Body of pancreas (tissue), 4 donors: Measurements from ENCODE around the gene RBMS2.

Experiments used
- POLR2A ChIP-seq, 3 donors: fragments of 450-650 bp; IDR thresholded peaks; one replicate each; pipeline ENCODE4 v1.6.1; 2016; ENCODE audit warnings: antibody characterized with exemption in 3 of 3, mild to moderate bottlenecking in 2 of 3
- TF ChIP-seq, protein P1 (sequence below), 7 experiments: fragments of 450-650 bp in 4 of 7; fragments of 200-600 bp in 3 of 7; sonication (generic) in 3 of 7; IDR thresholded peaks; one replicate each; pipeline ENCODE4 v1.5.1; 2016 to 2019; ENCODE audit warnings: antibody characterized with exemption in 7 of 7

DNA sequence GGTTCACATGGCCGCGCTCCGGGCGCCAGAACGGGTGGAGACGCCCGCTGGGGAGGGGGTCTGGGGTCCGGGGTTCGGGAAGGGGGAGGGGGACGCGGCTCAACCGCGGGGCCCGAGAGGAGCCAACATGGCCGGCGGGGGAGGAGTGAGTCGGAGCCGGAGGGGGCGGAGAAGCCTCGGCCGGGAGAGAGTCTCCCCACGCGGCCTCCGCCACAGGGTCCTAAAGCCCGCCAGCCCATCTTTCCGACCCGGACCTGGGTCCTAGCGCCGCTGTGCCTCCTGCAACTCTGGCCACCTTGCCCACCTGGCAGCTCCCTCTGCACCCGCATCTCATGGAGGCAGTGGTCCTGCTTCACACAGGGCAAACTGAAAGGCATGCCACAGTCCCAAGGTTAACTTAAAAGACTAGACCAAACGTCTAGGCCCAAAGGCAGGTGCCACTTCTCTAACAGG is 108.6 kb downstream of the RBMS2 start, which contains the start of gene BAZ2A:
- TF ChIP-seq, protein P1, sequence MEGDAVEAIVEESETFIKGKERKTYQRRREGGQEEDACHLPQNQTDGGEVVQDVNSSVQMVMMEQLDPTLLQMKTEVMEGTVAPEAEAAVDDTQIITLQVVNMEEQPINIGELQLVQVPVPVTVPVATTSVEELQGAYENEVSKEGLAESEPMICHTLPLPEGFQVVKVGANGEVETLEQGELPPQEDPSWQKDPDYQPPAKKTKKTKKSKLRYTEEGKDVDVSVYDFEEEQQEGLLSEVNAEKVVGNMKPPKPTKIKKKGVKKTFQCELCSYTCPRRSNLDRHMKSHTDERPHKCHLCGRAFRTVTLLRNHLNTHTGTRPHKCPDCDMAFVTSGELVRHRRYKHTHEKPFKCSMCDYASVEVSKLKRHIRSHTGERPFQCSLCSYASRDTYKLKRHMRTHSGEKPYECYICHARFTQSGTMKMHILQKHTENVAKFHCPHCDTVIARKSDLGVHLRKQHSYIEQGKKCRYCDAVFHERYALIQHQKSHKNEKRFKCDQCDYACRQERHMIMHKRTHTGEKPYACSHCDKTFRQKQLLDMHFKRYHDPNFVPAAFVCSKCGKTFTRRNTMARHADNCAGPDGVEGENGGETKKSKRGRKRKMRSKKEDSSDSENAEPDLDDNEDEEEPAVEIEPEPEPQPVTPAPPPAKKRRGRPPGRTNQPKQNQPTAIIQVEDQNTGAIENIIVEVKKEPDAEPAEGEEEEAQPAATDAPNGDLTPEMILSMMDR (IDR thresholded peaks at IDR 0.05), result no peak
- TF ChIP-seq POLR2A (IDR thresholded peaks at IDR 0.05), result peak in 2 of 3 donors; percentile 21 to 32
